Activated naive CD4-positive, alpha-beta T cell (primary cell): Measurements from ENCODE around the gene NRROS.
A peak's percentile ranks its signal among the peaks of the same experiment; 100 is the strongest.
"Not testable (repeated sequence)": the region's sequence is repeated elsewhere in the genome, so short reads cannot be mapped to it uniquely, and the experiment has no call there.

ENCODE experiments used
- DNase-seq, 4 experiments: peaks; one replicate each; lab custom pipeline; 2025; lab: John Stamatoyannopoulos, UW

Gene NRROS

DNA sequence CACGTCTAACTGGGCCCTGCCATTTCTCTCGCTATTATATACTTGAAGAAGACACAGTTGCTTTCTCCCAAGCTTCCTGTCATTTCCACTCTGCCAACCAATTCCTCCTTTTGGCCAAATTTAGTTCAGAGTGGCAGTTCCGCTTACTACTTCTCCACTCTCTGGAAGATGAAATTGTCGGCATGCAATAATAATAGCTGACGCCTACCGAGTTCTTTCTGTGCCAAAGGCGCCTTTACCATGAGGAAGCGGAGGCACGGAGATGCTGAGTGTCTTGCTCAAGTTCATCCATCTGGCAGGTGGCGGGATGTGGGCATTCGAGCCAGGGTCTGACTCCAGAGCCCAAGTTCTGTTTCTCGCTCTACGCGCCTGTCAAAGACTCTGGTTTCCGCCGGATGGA is 14.6 kb upstream of the NRROS start:
- no peak for DNase-seq

DNA sequence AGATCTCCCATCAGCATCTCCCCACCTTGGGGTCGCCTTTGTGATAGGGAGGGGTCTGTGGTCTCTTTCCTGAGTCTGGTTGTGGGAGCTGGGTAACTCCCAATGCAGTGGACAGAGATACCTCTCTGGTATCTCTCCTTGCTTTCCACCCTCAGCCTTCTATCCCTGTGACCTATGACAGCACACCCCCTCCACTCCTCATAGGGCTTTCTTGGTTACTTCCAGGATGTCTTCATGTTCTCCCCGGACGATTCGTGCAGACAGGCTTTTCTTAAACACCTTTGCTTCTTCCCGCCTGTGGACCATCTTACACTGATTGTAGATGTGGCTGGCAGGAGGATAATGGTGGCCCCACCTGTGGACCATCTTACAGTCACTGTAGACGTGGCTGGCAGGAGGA is 14.2 kb upstream of the NRROS start:
- DNase-seq, result no peak

DNA sequence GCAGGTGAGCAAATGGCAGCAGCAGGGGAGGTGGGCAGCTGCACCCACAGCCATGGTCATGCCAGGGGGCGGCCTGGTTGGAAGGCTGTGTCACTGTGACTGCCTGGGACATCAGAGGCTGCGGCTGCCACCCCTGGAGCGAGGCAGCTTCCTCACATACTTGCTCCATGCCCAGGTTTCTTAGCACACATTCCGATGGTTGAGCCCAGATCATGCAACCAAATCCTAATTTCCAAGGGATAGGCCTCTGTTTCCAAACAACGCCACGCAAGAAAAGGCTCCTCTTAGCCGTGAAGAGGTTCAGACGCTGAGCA is 11.6 kb upstream of the NRROS start:
- no peak for DNase-seq

DNA sequence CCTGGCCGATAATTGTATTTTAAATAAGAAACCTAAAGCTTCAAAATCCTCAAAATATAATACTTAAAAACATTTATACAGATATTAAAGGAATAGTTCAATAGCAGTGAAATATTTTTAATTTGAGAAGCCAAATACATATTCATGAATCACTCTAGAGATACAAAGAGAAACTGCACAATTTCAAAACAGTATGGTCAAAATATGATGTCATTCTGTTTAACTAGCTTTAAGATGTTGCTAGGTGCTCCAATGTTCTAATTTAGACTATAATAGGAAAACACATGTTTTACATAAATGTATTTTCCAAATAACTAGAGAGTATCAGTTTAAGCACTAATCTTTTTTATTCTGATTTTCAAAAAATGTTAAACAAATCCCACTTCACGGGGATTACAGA is 10.3 kb upstream of the NRROS start:
- DNase-seq, result no peak

DNA sequence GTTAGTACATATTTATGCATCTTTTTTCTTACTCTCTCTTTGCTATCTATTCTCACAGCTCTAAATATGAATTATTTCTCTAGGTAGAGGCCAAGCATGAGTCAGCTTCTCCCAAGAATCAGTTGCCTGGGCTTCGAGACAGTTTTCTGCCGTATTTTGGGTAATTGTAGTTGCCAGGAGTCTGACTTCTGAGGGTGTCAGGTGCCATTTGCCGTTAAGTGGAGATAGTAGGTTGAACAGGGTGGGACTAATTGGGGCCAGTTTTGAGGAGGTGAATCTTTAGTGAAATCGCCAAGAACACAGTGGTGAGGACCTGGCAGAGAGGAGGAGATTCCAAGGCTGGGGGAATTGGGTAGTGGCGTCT is 7.8 kb upstream of the NRROS start:
- DNase-seq, result no peak

DNA sequence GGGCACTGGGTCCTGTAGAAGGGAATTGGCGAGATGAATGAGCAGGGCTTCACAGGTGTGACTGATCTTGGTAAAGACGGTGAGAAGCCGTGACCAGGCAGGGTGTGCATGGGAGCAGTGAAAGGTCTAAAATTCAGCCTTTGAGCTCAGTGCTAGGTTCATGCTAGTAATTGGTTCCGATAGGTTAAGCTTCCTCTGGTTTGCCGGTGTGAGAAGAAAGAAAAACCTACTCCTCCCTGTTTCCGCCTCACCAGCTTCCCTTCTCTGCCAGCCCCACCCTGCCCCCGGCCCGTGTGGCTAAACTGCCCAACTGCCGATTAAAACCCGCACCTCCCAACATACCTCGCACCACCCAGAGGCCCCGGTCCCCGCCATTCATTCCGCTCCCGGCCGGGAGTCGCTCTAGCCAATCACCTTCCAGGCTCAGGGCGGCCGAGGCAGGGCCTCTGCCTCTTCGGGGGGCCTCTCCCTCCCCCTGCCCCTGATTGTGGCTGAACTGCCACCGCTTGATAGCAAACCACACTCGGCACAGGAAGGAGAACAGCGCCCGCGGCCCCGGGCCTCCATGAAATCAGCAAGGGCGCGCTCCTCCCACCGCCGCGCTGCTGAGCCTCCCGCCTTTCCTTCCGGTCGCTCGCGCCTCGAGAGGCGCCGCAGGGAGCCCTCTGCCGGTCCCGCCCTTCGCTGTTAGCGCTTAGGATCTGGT is 7.3 kb upstream of the NRROS start:
- peak; percentile 58 to 80 (median 71) for DNase-seq

DNA sequence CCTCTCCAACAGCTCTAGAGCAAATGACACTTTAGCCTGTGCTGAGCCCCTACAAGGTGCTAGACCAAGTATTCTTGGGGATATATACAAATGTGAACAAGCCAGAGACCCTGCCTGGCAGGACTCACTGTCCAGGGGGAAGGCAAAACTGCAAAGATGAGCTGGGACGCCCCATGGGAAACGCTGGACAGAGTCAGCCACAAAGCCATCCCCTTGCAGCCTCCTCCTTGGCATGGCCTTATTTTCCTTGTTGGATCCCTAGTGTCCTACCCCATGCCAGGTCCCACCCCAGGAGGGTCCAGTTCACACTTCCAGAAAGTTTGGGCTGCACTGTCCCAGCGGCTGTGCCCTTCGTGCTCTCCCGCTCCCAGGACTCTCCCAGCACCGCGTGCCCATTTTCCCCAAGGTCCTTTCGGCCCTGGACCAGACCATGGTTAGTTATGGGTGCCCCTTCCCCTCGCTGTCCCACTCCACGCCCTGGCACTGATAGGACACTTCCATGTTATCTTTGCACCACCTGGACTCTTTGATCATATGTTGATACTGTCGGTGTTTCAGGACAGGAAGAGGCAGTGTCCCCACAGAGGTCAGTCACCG is 5.8 kb upstream of the NRROS start:
- no peak for DNase-seq

DNA sequence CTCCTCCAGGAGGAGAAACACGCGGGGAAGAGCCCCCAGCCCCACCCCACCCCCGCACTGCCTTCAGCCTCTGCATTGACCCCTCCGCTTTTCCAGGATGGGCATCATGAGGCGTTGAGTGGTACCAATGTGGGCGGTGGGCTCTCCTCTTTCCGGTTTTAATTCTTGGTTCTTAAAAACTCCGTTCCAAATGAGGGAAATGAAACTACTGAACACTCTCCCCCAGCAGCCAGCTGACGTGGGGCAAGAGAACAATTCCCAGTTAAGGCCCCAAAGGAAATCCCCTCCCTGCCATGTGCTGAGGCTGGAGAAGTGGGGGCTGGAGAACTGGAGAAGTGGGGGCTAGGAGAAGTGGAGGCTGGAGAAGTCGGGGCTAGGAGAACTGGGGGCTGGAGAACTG is 5.3 kb upstream of the NRROS start:
- no peak for DNase-seq

DNA sequence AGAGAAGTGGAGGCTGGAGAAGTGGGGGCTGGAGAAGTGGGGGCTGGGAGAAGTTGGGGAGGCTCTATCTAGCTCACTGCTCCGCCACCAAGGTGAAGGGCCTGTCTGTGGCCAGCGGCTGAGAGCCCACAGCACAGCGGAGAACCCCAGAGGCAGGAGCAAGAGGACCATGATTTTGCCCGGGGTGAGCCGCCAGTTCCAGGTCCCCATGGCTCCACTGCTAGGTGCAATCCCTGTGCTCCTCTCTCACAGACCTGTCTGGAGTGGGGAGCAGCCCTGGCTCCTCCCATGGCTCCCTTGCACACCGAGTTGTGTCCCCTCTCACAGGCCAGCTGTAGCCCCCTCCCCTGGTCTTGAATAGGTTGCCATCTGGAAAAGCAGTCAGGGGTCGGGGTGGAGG is 4.7 kb upstream of the NRROS start:
- no peak for DNase-seq

DNA sequence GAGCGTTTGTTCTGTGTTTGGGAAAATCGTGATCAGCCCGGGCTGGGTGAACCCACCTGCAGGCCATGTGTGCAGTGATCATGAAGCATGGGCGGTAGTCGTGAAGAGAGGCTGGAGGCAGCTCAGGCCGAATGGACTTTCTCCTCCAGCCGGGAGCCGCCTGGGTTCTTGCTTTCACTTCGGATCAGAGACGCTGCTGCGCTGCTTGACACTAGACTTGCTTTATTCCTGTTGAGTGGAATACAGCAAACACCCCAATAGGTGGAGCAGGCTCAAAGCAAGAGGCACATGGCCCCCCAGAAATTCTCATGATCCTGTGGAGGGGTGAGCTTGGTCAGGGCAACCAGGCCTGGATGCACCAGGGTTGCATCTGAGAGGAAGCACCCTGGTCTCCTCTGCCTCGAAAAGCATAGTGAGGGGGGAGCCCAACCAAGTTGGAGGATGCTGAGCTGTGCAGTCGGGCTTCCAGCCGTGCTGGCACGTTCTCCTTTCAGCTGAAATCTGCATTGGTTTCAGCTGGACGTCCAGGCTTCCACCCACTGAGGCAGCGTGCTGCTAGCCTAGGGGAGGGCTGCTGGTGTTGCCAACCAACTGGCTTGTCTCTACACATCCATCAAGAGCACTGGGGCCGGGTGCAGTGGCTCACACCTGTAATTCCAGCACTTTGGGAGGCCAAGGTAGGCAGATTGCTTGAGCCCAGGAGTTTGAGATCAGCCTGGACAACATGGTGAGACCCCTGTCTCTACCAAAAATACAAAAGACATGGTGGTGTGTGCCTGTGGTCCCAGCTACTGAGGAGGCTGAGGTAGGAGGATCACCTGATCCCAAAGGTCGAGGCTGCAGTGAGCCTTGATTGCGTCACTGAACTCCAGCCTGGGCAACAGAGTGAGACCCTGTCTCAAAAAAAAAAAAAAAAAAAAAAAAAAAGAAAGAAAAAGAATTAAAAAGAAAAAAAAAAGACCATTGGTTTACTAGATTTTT is 2.8 kb upstream of the NRROS start:
- no peak for DNase-seq

DNA sequence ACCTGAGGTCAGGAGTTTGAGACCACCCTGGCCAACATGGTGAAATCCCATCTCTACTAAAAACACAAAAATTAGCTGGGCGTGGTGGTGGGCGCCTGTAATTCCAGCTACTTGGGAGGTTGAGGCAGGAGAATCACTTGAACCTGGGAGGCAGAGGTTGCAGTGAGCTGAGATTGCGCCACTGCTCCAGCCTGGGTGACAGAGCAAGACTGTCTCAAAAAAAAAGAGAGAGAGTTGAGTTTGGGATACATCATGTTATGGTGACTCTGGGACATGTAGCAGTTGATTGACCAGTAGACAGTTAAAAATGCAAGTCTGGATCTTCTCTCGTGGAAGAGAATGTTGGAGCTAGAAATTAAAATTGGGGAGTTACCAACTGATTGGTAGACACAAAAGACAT is 1.6 kb upstream of the NRROS start:
- not testable (repeated sequence) for DNase-seq

DNA sequence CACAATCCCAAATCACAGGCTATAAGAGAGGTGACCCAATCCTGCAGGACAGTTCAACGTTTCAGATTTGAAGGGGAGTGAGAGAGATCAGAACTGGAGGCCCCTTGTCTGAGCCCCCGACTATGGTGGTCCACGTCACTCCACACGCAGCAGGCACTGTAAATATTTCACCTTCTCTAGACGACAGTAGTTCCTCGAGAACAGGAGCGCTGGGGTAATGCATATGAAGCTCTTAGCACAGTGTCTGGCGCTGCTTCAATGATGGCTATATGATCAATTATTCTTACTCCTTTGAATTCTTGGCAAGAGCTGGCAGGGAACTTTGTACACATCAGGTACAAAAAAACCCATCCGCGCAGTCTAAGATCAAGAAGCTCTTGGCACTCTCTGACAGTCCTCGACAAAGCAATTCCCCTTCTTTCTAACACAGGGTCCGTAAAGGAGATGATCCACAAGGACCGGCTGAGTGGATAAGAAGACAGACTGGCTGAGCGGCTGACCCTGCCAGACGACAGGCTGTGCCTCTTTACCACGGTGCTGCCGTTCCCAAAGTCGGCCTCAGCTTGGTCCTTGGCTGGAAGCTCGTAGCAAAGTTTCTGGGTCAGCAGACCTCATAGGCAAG is 522 bp upstream of the NRROS start:
- DNase-seq, result no peak

DNA sequence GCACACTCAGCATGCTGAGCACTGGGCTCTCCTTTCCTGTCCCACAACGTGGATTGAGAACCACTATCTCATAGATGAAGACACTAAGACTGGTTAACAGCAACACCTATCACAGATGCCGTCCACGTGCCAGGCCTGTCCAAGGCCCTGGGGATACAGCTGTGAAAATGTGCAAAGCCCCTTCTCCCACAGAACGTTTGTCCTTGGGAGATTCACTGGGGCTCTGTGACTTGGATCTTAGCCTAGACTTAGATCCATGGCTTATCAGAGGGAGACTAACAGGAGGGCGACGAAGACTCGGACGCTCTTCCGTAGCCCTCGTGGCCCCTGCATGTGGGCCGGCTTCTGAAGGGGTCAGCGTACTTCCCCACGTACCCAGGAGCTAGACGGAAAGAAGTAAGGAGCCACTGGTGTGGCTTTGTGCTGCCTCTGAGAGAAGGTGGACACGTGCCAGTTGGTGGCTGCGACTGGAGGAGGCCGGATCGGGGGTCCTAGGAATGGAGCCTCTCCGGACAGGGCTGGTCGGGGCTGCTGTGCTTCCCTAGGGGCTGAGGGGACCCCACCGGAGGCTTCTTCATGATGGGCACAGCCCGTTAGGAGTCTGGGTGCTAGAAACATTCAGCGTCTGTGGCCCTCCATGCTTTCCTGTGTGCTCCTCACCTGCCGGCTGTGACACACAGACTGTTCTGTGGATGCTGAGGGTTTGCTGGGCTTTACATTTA is 964 bp downstream of the NRROS start:
- DNase-seq, result peak in 1 of 4 experiments; percentile 22

DNA sequence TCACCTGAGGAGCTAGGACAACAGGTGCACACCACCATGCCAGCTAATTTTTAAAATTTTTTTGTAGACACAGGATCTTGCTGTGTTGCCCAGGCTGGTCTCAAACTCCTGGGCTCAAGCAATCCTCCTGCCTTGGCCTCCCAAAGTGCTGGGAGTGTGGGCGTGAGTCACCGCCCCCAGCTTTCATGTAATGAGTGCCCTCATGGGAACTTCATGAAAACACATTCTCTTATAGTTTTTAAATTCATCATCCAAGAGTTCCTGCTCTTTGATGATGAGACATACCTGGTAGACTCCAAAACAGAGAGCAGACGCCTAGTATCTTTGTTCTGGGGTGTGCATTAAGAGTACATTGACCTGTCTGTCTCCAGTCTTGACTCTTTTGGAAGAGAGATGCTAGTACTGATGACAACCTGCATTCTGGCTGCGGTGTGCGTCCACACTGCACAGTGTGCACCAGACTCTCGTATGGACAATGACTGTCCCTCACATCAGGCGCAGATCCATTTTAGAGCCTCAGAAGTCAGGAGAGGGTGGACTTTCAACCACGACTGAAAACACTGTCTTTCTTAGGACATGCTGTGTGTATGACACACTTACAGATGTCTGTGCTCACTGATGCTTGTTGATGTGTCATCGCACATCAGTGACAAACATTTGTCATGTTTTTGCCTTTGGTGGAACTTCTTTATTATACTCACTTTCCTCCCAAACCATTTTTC is 2.0 kb downstream of the NRROS start:
- peak in 1 of 4 experiments; percentile 21 for DNase-seq

DNA sequence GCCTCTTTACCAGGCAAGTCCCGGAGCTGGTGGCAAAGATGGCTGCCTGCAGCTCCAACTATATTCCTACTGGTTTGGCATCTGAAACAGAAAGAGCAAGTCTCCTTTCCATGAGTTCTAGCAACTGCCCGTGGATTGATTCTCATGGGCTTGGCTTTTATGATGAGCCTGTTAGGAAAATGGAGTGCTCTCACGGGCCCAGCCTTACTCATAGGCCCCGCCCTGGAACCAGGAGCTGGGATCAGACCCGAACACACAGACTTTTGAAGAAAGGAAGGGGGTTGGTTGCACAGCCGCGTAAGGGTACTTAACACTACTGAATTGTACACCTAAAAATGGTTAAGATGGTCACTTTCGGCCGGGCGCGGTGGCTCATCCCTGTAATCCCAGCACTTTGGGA is 2.9 kb downstream of the NRROS start:
- no peak for DNase-seq

DNA sequence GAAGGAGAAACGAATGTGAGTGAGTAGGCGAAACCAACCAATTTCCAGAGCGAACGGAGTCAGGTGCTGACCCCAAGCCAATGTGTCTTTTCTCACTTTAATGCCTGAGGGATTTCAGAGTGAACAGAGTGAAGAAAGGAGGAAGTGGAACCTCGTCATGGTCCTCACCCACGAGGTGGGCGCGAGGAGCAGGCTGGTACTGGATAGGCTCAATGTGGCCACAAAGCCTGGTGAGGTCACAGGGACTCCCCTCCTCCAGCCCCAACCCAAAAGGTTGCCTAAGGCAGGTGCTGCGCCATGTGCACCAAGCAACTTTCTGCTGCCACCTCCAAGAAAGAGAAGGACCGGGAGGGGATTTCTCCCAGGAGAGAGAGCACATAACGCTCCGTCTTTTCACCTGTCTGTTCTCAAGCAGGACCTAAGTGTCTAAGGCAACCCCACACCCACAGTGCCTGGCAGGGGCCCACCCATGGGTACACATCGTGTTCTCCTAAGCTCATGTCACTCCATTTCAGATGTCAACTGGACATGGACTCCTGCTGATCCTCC is 3.8 kb downstream of the NRROS start:
- DNase-seq, result no peak

DNA sequence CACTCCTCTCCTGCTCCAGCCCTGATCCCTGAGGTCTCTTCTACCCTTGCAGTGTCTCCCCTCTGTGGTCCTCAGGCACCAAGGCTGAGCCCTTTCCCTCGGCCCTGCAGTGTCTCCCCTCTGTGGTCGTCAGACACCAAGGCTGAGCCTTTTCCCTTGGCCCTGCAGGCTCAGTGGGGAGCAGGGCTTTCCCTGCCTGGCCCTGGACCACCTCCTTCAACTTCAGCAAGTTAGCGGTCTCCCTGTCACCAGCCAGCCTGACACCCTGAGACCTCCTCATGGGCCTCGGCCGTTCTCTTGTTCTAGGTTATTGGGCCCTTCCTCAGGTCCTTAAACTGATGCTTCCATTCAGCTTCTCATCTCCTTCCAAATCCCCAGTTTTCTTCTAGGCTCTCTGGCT is 4.3 kb downstream of the NRROS start:
- no peak for DNase-seq

DNA sequence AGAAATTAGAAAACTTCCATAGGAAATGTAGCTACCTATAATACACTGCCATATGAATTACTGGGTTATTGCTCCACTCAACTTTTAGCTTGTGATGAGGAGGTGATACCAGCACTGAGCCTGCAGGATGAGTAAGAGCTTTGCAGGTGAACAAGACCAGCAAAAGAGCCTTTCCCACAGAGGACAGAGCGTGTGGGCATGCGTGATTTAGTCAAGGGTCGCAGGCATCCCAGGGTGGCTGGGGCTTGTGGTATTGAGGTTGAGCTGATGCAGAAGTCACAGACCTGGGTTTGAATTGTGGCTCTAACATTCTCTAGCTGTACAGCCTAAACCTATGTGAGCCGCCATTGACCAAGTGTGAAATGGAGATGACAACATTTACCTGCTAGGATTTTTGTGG is 5.6 kb downstream of the NRROS start:
- DNase-seq, result no peak

DNA sequence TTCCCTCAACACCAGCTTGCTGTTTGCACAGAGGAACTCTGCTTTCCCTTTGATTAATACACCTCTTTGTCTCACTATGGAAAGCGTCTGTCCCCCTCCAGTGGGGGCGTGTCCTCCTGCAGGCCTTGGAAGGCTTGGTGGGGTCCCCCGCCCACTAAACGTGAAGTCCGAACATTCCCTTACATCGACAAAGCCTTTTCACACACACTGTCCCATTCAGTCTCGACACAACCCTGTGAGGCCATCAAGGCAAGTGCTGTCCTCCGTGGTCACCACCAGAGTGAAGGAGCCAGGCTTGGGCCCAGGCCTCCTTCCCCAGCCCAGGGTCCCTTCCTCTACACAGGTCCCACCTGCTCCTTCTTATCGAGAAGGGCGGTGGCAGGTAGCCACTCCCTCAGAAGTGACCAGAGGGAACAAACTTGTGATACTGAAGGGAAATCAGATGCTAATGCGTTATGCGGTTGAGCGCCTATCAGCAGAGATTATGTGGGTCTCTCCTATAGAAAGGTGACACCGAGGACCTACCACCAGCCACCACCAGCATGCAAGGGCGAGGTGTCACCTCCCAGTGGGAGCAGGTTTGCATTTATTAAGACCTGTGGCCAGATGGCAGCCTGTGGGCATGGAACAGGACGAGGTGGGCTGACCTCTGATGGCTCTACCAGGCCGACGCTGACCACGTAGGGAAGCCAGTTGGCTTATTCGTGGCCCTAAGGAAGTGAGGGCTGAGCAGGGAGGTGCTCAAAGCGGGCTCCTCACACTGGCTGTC is 6.6 kb downstream of the NRROS start:
- no peak for DNase-seq

DNA sequence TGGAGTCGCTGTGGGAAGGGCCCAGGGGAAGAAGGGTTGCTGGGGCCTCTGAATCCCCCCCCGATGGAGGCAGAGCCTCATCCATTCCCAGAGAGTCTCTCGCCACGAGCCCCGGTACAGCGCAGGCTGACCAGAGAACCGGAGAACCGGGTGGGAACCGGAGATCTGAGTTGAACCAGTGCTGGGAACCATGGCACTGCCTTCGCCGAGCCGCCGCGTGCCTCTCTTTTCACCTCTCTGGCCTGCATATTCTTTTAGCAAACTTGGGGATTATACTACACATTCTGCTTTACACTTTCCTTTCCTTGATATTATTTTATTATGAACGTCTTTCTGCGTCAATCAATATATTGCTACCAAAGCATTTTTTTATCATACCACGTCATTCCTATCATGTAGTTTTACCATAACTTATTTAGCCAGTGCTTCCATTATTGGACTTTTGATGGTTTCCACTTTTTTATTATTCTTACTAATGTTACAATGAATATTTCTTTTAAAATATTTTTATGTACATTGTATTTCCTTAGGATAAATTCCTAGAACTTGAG is 7.2 kb downstream of the NRROS start:
- DNase-seq, result no peak
